Kidney epithelial cell (primary cell): ENCODE measurements around the gene CDHR2. TPM values are rescaled to one million over a fixed set of nuclear protein-coding genes. Genes with fewer than 3 reads are reported as not detected.

Experiments
- DNase-seq: peaks from one replicate; pipeline ENCODE4 v3.0.0-alpha.2; 2010; ENCODE audit warnings: low read depth
- H3K27me3 ChIP-seq: 2 replicates; pipeline ENCODE4 v1.6.0; 2011; ENCODE audit warnings: low read length; ENCODE audit not compliant: control insufficient read depth, insufficient read depth
- H3K36me3 ChIP-seq: 2 replicates; pipeline ENCODE4 v1.5.1; 2011; ENCODE audit warnings: low read length; ENCODE audit not compliant: control insufficient read depth, insufficient read depth
- H3K4me3 ChIP-seq: 2 replicates; pipeline ENCODE4 v1.5.1; 2011; ENCODE audit warnings: low read depth, mild to moderate bottlenecking, control low read depth, low read length
- total RNA-seq: library from RNA; depleted of rRNA; stranded (reverse); fragments of >200 nt; gene quantifications from 2 replicates; pipeline ENCODE4 v1.2.3, GENCODE V29; 2015
- TF ChIP-seq, protein P1 (sequence below): IDR thresholded peaks from 2 replicates; pipeline ENCODE4 v1.5.1; 2011; ENCODE audit warnings: mild to moderate bottlenecking, moderate library complexity, low read length, control low read depth, inconsistent platforms; ENCODE audit not compliant: insufficient read depth, poor library complexity, severe bottlenecking

CDHR2 gene
- total RNA-seq, 1 donor from 2014 or later: 0.08 TPM

DNA sequence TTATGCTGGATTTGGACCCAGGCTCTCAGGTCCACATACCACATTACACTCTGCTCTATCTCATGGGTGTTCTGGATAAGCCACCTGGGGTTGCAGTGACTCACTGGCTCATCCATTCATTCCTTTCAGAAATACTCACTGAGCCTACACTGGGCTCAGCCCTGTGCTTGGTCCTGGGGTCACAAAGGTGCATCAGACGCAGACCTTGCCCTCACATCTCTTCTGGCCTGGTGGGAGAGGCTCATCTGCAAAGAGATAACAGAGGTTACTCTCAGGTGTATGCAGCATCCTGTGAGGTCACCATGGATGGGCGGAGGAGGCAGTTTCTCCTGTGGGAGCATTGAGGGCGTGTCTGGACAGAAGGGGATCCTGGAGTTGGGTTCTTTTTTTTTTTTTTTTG, 12.1 kb downstream of the CDHR2 start:
- peaks cover 2% of the 10 kb centered on the region for H3K27me3 ChIP-seq
- no peak for DNase-seq
- H3K4me3 ChIP-seq: no peak overlapping the region
- no peaks in the 10 kb centered on the region for H3K36me3 ChIP-seq
- TF ChIP-seq, protein P1, sequence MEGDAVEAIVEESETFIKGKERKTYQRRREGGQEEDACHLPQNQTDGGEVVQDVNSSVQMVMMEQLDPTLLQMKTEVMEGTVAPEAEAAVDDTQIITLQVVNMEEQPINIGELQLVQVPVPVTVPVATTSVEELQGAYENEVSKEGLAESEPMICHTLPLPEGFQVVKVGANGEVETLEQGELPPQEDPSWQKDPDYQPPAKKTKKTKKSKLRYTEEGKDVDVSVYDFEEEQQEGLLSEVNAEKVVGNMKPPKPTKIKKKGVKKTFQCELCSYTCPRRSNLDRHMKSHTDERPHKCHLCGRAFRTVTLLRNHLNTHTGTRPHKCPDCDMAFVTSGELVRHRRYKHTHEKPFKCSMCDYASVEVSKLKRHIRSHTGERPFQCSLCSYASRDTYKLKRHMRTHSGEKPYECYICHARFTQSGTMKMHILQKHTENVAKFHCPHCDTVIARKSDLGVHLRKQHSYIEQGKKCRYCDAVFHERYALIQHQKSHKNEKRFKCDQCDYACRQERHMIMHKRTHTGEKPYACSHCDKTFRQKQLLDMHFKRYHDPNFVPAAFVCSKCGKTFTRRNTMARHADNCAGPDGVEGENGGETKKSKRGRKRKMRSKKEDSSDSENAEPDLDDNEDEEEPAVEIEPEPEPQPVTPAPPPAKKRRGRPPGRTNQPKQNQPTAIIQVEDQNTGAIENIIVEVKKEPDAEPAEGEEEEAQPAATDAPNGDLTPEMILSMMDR: no peak

GRCh38 chr5:176562189-176562588, 13.0 kb downstream of the CDHR2 start:
- peaks cover 2% of the 10 kb centered on the region for H3K27me3 ChIP-seq
- no peaks in the 10 kb centered on the region for H3K36me3 ChIP-seq
- DNase-seq: no peak
- TF ChIP-seq, protein P1: no peak
- H3K4me3 ChIP-seq: no peak overlapping the region

DNA sequence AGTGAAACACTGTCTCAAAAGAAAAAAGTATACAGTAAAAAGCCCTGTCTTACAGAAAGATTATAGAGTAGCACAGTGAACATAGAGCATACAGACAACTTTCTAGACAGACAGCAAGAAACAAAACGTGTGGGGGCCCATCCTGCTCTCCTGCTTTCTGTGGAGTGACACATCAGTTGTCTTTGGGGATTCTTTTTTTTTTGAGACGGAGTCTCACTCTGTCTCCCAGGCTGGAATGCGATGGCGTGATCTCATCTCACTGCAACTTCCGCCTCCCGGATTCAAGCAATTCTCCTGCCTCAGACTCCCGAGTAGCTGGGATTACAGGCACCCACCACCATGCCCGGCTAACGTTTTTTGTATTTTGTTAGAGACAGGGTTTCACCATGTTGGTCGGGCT, 14.9 kb downstream of the CDHR2 start:
- TF ChIP-seq, protein P1: no peak
- H3K36me3 ChIP-seq: no peaks in the 10 kb centered on the region
- DNase-seq: no peak
- no peak overlapping the region for H3K4me3 ChIP-seq
- H3K27me3 ChIP-seq: peaks cover 6% of the 10 kb centered on the region

DNA sequence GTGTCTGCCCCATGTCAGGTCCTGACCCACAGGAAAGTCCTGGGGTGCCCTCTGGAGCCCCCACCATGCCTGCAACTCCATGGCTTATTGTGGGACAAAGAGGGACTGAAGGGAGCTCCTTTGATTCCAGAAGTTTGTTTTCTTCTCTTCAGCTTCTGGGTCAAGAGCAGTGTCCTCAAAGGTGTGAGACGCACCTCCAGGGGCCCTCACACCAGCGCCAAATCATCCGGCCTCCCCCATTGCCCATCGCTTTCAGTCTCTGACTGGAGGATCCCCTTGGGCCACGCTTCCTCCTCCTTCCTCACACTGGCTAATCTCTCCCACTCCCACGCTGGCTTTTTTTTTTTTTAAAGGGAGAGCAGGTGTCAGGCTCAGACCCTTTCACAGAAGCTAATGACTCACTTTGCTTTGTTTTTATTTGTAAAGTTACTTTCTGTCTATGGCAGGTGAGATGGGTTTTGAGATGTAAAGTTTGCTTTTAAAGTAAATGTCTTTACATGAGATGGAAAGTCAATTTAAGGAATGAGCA, 16.7 kb downstream of the CDHR2 start:
- H3K27me3 ChIP-seq: peaks cover 6% of the 10 kb centered on the region
- DNase-seq: no peak
- H3K4me3 ChIP-seq: no peak overlapping the region
- TF ChIP-seq, protein P1: no peak
- no peaks in the 10 kb centered on the region for H3K36me3 ChIP-seq

GRCh38 chr5:176568657-176569056, 19.5 kb downstream of the CDHR2 start:
- Histone ChIP-seq H3K4me3 (no peak overlapping the region), H3K27me3 (peaks cover 14% of the 10 kb centered on the region), H3K36me3 (no peaks in the 10 kb centered on the region)
- TF ChIP-seq, protein P1: no peak
- no peak for DNase-seq

DNA sequence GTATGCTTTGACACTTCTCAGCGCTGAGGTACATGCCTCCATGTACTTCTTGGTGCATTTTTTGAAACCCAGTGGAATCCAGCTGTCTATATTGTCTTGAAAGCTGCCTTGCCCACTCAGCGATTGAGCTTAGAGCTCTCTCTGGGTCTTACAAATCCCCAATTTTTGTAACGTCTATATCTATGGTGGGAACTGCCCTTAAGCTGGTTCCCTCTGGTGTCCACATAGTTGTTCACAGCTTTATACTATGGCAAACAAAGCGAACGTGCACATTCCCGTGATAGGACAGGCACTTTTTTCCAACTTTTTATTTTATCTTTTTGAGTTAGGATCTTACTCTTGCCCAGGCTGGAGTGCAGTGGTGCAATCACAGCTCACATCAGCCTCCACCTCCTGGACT, 20.9 kb downstream of the CDHR2 start:
- TF ChIP-seq, protein P1: no peak
- no peak overlapping the region for H3K4me3 ChIP-seq
- H3K36me3 ChIP-seq: no peaks in the 10 kb centered on the region
- peaks cover 14% of the 10 kb centered on the region for H3K27me3 ChIP-seq
- DNase-seq: no peak
